ENCODE results near the gene ACAD9. TPM values are rescaled to one million over a fixed set of nuclear protein-coding genes. Genes with fewer than 3 reads are reported as not detected.

The ACAD9 gene
- total and polyA plus RNA-seq, 2 of the 13 experiments (the other 11 are each of a cell fraction or from before 2014, with no cell fraction given), result 15.3 to 38.2 TPM

DNA sequence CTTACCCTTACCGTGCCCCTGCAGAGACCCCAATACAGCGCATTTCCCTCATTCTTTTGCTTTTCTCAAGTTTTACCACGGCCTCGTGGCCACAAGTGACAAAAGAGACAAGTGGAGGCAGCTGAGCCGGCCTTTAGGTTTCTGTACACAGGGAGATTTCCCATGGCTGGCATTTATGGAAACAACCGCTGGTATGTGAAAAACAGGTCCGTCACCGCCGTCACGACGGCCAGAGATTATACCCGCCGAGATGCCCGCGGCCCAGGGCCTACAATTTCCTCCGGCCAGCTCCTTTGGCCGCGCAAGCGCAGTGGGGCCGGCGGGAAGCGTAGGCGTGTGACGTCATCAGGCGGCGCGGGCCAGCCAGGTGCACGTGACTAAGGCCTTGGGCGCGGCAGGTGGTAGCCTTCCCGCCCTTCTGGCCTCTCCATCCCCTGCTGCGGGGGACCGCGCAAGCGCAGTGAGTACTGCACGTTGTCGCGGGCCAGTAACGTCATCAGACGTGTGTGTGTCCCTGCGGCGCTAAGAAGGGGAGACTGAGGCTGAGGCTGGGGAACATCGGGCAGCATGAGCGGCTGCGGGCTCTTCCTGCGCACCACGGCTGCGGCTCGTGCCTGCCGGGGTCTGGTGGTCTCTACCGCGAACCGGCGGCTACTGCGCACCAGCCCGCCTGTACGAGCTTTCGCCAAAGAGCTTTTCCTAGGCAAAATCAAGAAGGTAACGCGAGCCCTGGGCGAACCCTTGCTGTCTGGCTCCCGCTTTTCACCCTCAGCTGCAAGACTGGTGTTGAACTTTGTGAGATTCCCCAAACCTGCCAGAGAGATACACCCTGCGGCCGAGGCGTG, at the start of gene ACAD9 (continued):
- TF ChIP-seq ZNF629 (CRISPR knock-in tag; conservative IDR thresholded peaks at IDR 0.05), result peak; percentile 36; the same call in 1 of the 2 replicates
- TF ChIP-seq ERF (CRISPR knock-in tag; IDR thresholded peaks at IDR 0.05), result peak; percentile 97
- TF ChIP-seq KAT2B (IDR thresholded peaks at IDR 0.05; ENCODE audit: borderline replicate concordance, low read depth, low read length), result no peak
- TF ChIP-seq, protein P1, sequence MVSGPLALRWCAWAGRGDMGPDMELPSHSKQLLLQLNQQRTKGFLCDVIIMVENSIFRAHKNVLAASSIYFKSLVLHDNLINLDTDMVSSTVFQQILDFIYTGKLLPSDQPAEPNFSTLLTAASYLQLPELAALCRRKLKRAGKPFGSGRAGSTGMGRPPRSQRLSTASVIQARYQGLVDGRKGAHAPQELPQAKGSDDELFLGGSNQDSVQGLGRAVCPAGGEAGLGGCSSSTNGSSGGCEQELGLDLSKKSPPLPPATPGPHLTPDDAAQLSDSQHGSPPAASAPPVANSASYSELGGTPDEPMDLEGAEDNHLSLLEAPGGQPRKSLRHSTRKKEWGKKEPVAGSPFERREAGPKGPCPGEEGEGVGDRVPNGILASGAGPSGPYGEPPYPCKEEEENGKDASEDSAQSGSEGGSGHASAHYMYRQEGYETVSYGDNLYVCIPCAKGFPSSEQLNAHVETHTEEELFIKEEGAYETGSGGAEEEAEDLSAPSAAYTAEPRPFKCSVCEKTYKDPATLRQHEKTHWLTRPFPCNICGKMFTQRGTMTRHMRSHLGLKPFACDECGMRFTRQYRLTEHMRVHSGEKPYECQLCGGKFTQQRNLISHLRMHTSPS (CRISPR knock-in tag; IDR thresholded peaks at IDR 0.05; ENCODE audit: low read depth), result no peak; the same call in 1 of the 2 replicates
- TF ChIP-seq ZNF782 (CRISPR knock-in tag; IDR thresholded peaks at IDR 0.05; ENCODE audit: borderline replicate concordance), result 0 out of 2 replicates have a peak, but pooled peaks have one; percentile 58
- no peak for TF ChIP-seq RARG (CRISPR knock-in tag; IDR thresholded peaks at IDR 0.05; ENCODE audit: low read depth)
- TF ChIP-seq YEATS4 (CRISPR knock-in tag; IDR thresholded peaks at IDR 0.05; ENCODE audit: borderline replicate concordance), result peak; percentile 97
- peak; percentile 46; the same call in 1 of the 2 replicates for TF ChIP-seq ZNF292 (CRISPR knock-in tag; IDR thresholded peaks at IDR 0.05; ENCODE audit: borderline replicate concordance, low read depth)
- peak; percentile 43; the same call in 1 of the 2 replicates for TF ChIP-seq ZNF460 (CRISPR knock-in tag; IDR thresholded peaks at IDR 0.05; ENCODE audit: borderline replicate concordance)
- TF ChIP-seq ZNF644 (CRISPR knock-in tag; IDR thresholded peaks at IDR 0.05; ENCODE audit: low read depth), result no peak
- peak; percentile 97 for TF ChIP-seq ATF7-NPFF (CRISPR knock-in tag; IDR thresholded peaks at IDR 0.05; ENCODE audit: low read depth)
- TF ChIP-seq ZNF562 (CRISPR knock-in tag; IDR thresholded peaks at IDR 0.05; ENCODE audit: borderline replicate concordance), result peak; percentile 77; the same call in 1 of the 2 replicates
- TF ChIP-seq CBX2 (IDR thresholded peaks at IDR 0.05; ENCODE audit: low read depth, low read length), result no peak
- no peak for TF ChIP-seq CBX2 (CRISPR knock-in tag; IDR thresholded peaks at IDR 0.05; ENCODE audit: low read depth)
- peak; percentile 86; the same call in 1 of the 2 replicates for TF ChIP-seq ZNF761 (CRISPR knock-in tag; conservative IDR thresholded peaks at IDR 0.05)
- no peak for TF ChIP-seq NFRKB (IDR thresholded peaks at IDR 0.05)
- TF ChIP-seq ZNF331 (CRISPR knock-in tag; IDR thresholded peaks at IDR 0.05), result peak; percentile 92
- TF ChIP-seq, protein P2, sequence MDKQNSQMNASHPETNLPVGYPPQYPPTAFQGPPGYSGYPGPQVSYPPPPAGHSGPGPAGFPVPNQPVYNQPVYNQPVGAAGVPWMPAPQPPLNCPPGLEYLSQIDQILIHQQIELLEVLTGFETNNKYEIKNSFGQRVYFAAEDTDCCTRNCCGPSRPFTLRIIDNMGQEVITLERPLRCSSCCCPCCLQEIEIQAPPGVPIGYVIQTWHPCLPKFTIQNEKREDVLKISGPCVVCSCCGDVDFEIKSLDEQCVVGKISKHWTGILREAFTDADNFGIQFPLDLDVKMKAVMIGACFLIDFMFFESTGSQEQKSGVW (CRISPR knock-in tag; IDR thresholded peaks at IDR 0.05; ENCODE audit: borderline replicate concordance), result peak; percentile 85; the same call in 1 of the 2 replicates
- TF ChIP-seq, protein P3, sequence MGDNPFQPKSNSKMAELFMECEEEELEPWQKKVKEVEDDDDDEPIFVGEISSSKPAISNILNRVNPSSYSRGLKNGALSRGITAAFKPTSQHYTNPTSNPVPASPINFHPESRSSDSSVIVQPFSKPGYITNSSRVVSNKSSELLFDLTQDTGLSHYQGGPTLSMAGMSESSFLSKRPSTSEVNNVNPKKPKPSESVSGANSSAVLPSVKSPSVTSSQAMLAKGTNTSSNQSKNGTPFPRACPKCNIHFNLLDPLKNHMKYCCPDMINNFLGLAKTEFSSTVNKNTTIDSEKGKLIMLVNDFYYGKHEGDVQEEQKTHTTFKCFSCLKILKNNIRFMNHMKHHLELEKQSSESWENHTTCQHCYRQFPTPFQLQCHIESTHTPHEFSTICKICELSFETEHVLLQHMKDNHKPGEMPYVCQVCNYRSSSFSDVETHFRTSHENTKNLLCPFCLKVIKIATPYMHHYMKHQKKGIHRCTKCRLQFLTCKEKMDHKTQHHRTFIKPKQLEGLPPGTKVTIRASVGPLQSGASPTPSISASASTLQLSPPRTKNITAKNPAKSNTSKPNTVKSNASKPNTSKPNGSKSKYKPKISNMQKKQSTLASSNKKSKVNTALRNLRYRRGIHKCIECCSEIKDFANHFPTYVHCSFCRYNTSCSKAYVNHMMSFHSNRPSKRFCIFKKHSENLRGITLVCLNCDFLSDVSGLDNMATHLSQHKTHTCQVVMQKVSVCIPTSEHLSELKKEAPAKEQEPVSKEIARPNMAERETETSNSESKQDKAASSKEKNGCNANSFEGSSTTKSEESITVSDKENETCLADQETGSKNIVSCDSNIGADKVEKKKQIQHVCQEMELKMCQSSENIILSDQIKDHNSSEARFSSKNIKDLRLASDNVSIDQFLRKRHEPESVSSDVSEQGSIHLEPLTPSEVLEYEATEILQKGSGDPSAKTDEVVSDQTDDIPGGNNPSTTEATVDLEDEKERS (CRISPR knock-in tag; IDR thresholded peaks at IDR 0.05), result peak; percentile 89
- TF ChIP-seq JUND (CRISPR knock-in tag; IDR thresholded peaks at IDR 0.05), result 0 out of 2 replicates have a peak, but pooled peaks have one; percentile 70
- peak; percentile 88 for TF ChIP-seq ZNF607 (CRISPR knock-in tag; IDR thresholded peaks at IDR 0.05; ENCODE audit: borderline replicate concordance)
- TF ChIP-seq, protein P4, sequence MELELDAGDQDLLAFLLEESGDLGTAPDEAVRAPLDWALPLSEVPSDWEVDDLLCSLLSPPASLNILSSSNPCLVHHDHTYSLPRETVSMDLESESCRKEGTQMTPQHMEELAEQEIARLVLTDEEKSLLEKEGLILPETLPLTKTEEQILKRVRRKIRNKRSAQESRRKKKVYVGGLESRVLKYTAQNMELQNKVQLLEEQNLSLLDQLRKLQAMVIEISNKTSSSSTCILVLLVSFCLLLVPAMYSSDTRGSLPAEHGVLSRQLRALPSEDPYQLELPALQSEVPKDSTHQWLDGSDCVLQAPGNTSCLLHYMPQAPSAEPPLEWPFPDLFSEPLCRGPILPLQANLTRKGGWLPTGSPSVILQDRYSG (CRISPR knock-in tag; IDR thresholded peaks at IDR 0.05), result peak; percentile 99
- peak; percentile 92; the same call in 1 of the 2 replicates for TF ChIP-seq DNMT1 (CRISPR knock-in tag; IDR thresholded peaks at IDR 0.05)

All from HepG2 (cell line).